C4-2B (cell line): ENCODE results near the gene INMT.

ENCODE experiments used
- H3K27ac ChIP-seq: fragments of 450-650 bp; 2 replicates; pipeline ENCODE4 v1.5.1; 2017
- CTCF ChIP-seq: fragments of 450-650 bp; conservative IDR thresholded peaks from 2 replicates; pipeline ENCODE4 v1.5.1; 2017; ENCODE audit warnings: mild to moderate bottlenecking
- ZFX ChIP-seq: fragments of 450-650 bp; IDR thresholded peaks from 2 replicates; pipeline ENCODE4 v1.6.1; 2017

The INMT gene

GRCh38 chr7:30772984-30773383 is 21.0 kb downstream of the INMT start:
- TF ChIP-seq CTCF (no peak), ZFX (no peak)
- peak overlapping the region; percentile 21 for H3K27ac ChIP-seq

- TF ChIP-seq CTCF (no peak), ZFX (no peak)
- no peak overlapping the region for H3K27ac ChIP-seq
Observed at GRCh38 chr7:30775992-30776391, 24.1 kb downstream of the INMT start.

DNA sequence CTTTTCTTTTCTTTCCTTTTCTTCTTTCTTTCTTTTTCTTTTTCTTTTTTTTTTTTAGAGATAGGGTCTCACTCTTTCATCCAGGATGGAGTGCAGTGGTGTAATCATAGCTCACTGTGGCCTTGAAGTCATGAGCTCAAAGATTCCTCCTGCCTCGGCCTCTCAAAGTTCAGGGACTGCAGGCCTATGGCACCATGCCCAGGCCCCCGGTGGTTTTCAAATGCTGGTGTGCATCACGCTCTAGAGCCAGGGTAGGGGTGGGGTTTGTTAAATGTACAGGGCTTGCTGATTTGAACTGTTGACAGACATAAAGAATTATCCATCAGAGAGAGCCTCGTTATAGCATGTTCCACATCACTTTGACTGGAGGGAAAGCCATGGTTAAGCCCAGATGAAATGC is 25.0 kb downstream of the INMT start:
- TF ChIP-seq ZFX (no peak), CTCF (no peak)
- H3K27ac ChIP-seq, result peak overlapping the region; percentile 74

DNA sequence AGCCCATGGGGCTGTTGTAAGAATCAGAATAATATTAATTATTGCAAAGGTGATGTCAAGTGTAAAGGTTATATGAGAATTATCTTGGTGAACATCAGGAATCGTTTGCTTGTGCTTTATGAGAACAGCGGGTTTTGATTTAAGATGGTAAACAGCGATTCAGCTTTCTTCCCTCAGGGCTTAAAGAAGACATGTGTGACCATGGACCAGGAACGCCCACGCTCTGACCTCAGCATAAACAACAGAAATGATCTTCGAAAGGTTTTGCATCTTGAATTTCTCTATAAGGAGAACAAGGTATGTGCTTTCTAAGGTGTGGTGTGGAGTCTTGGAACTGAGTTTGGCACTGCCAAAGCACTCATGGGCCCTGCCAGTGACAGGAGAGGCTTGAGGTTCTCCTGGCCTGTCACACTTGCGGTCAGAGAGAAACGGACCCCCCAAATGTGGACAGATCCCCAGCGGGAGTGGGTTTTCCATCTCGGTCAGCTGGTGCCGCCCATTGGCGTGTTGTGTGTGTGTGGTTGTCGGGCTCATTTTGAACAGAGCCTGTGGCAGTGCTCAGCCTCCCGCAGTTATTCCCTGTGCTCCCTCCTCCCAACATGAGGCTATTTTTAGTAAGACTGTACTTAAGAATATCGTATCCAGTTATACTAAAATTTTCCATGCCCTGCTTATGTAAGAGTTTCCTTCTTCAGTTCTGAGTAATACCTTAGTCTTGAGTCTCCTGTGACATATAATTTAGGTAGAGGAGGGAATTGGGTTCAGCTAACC is 26.5 kb downstream of the INMT start:
- peak overlapping the region; percentile 74 for H3K27ac ChIP-seq
- TF ChIP-seq ZFX, result no peak
- TF ChIP-seq CTCF, result no peak

- TF ChIP-seq ZFX (no peak), CTCF (no peak)
- no peak overlapping the region for H3K27ac ChIP-seq
Observed at GRCh38 chr7:30779574-30779973, 27.6 kb downstream of the INMT start.

DNA sequence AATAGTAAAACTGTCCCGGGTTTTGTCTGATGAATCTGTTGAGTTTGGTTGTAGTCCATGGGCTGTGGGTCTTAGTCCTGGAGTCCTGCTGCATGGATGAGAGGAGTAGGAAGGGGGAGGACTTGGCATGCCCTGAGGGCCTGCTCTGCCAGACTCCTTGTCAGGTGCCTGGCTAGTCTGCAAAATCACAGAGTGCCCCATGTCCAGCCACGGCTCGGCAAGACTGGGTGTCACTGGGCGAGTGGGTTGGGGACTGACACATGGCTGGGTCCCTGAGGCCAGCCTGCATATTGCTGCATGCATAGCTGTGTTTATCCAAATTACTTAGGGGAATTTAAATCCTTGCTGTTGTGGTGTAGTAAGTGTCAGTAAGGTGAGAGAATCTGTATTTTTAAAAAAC is 29.0 kb downstream of the INMT start:
- H3K27ac ChIP-seq, result no peak overlapping the region
- TF ChIP-seq ZFX (no peak), CTCF (no peak)

GRCh38 chr7:30782690-30783089 is 30.8 kb downstream of the INMT start:
- TF ChIP-seq ZFX (no peak), CTCF (no peak)

More at GRCh38 chr7:30782690-30783089, 30.8 kb downstream of the INMT start:
- no peak overlapping the region for H3K27ac ChIP-seq
